Fibroblast of skin of scalp (primary cell): ENCODE measurements around the gene CRYBA1. TPM values are rescaled to one million over a fixed set of nuclear protein-coding genes. Genes with fewer than 3 reads are reported as not detected.
"Not testable (repeated sequence)": the region's sequence is repeated elsewhere in the genome, so short reads cannot be mapped to it uniquely, and the experiment has no call there.

Experiments
- DNase-seq: peaks from one replicate; pipeline ENCODE4 v3.0.0-alpha.2; 2013
- polyA plus RNA-seq, 2 experiments: library from polyadenylated mRNA; unstranded; fragments of 120-200 nt; gene quantifications; one replicate each; pipeline ENCODE4 v1.2.1, GENCODE V29; 2013; ENCODE audit not compliant: insufficient read length in 2 of 2

Gene CRYBA1
- not detected for polyA plus RNA-seq (2013, experiment 1 of 2; ENCODE audit: insufficient read length)
- not detected for polyA plus RNA-seq (2013, experiment 2 of 2; ENCODE audit: insufficient read length)

GRCh38 chr17:29246628-29247027 lies at the start of gene CRYBA1:
TSS of gene CRYBA1 (plus strand) at chr17:29246859. CDS start at chr17:29246864, 5 bp downstream.
- DNase-seq, result no peak

GRCh38 chr17:29197516-29198272 lies 49.0 kb upstream of the CRYBA1 start:
- DNase-seq, result no peak

- DNase-seq, result not testable (repeated sequence)
These were observed 42.4 kb upstream of the CRYBA1 start for GRCh38 chr17:29204068-29204804.

- no peak for DNase-seq
These were observed 41.6 kb upstream of the CRYBA1 start for GRCh38 chr17:29205047-29205446.

GRCh38 chr17:29207975-29208374 lies 38.7 kb upstream of the CRYBA1 start:
- DNase-seq, result no peak

GRCh38 chr17:29209073-29209472 lies 37.6 kb upstream of the CRYBA1 start:
- DNase-seq, result no peak

- no peak for DNase-seq
These were observed 35.8 kb upstream of the CRYBA1 start for GRCh38 chr17:29210879-29211278.

- DNase-seq, result no peak
These were observed 34.5 kb upstream of the CRYBA1 start for GRCh38 chr17:29212094-29212631.

- DNase-seq, result peak; percentile 17
These were observed 34.0 kb upstream of the CRYBA1 start for GRCh38 chr17:29212681-29213121.

- DNase-seq, result no peak
These were observed 32.2 kb upstream of the CRYBA1 start for GRCh38 chr17:29214215-29215146.

GRCh38 chr17:29215174-29215573 lies 31.5 kb upstream of the CRYBA1 start:
- DNase-seq, result no peak

GRCh38 chr17:29215717-29216116 lies 30.9 kb upstream of the CRYBA1 start:
- DNase-seq, result no peak

GRCh38 chr17:29216181-29216580 lies 30.5 kb upstream of the CRYBA1 start:
- DNase-seq, result no peak

- DNase-seq, result no peak
These were observed 29.8 kb upstream of the CRYBA1 start for GRCh38 chr17:29216856-29217255.

- peak; percentile 84 for DNase-seq
These were observed 27.1 kb upstream of the CRYBA1 start for GRCh38 chr17:29219378-29220047.

GRCh38 chr17:29221338-29221737 lies 25.3 kb upstream of the CRYBA1 start:
- DNase-seq, result not testable (repeated sequence)

- no peak for DNase-seq
These were observed 21.3 kb upstream of the CRYBA1 start for GRCh38 chr17:29225396-29225795.

- DNase-seq, result no peak
These were observed 13.4 kb upstream of the CRYBA1 start for GRCh38 chr17:29233301-29233700.

- DNase-seq, result not testable (repeated sequence)
These were observed 11.7 kb upstream of the CRYBA1 start for GRCh38 chr17:29234972-29235371.

- no peak for DNase-seq
These were observed 10.8 kb upstream of the CRYBA1 start for GRCh38 chr17:29235904-29236303.

GRCh38 chr17:29237476-29238132 lies 9.1 kb upstream of the CRYBA1 start:
- DNase-seq, result peak; percentile 66
